Parathyroid adenoma (tissue), 2 donors: ENCODE data around the gene IGF1R.

Experiments used
- H2AFZ ChIP-seq: fragments of 300-600 bp; sonication (generic); one replicate; pipeline ENCODE4 v1.7.0; 2017; ENCODE audit warnings: antibody characterized with exemption, mild to moderate bottlenecking
- H3K27ac ChIP-seq: fragments of 300-600 bp; sonication (generic); one replicate; pipeline ENCODE4 v1.7.0; 2017
- H3K27me3 ChIP-seq: fragments of 300-600 bp; sonication (generic); one replicate; pipeline ENCODE4 v1.7.0; 2017; ENCODE audit warnings: low read length; ENCODE audit not compliant: control insufficient read depth, insufficient read depth
- H3K36me3 ChIP-seq: fragments of 300-600 bp; sonication (generic); one replicate; pipeline ENCODE4 v1.7.0; 2017; ENCODE audit warnings: low read length; ENCODE audit not compliant: control insufficient read depth, insufficient read depth
- H3K4me1 ChIP-seq: fragments of 300-600 bp; sonication (generic); one replicate; pipeline ENCODE4 v1.7.0; 2017; ENCODE audit warnings: control low read depth
- H3K4me2 ChIP-seq: fragments of 300-600 bp; sonication (generic); one replicate; pipeline ENCODE4 v1.7.0; 2017; ENCODE audit warnings: low read length
- H3K4me3 ChIP-seq: fragments of 300-600 bp; sonication (generic); one replicate; pipeline ENCODE4 v1.7.0; 2017; ENCODE audit warnings: low read depth, low read length
- H3K79me2 ChIP-seq: fragments of 300-600 bp; sonication (generic); one replicate; pipeline ENCODE4 v1.7.0; 2017; ENCODE audit warnings: control low read depth
- H3K9ac ChIP-seq: fragments of 300-600 bp; sonication (generic); one replicate; pipeline ENCODE4 v1.7.0; 2017; ENCODE audit warnings: mild to moderate bottlenecking
- H3K9me3 ChIP-seq: fragments of 300-600 bp; sonication (generic); one replicate; pipeline ENCODE4 v1.7.0; 2017; ENCODE audit warnings: low read length; ENCODE audit not compliant: control insufficient read depth
- TF ChIP-seq, protein P1 (sequence below): fragments of 300-600 bp; sonication (generic); IDR thresholded peaks from one replicate; pipeline ENCODE4 v1.7.0; 2017; ENCODE audit warnings: antibody characterized with exemption, mild to moderate bottlenecking
- donor health status: primary hyperparathyroidism.

Gene IGF1R

DNA sequence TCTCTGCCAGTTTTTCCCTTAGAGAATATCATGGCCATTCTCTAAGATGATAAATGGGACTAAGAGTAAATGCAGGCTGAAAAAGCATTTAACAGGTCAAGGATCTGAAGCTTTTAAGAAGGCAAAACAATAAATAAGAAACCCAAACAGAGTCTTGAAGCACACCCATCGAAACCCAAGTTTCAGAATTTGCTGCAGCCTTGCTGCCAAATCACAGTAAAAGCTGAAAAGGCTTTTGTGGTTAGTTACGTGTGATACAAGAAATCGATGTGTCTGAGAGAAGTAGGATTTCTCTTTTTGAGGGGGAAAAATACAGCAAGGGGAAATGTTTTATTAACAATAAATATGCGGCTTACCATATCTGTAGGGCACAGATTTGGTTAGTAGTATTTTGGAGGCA is 92.0 kb downstream of the IGF1R start:
- H3K9ac ChIP-seq, result no peak overlapping the region
- H3K4me3 ChIP-seq, result no peak overlapping the region
- no peaks in the 10 kb centered on the region for H3K4me1 ChIP-seq
- no peaks in the 10 kb centered on the region for H3K36me3 ChIP-seq
- no peak overlapping the region for H3K27ac ChIP-seq
- no peak overlapping the region for H2AFZ ChIP-seq
- TF ChIP-seq, protein P1, sequence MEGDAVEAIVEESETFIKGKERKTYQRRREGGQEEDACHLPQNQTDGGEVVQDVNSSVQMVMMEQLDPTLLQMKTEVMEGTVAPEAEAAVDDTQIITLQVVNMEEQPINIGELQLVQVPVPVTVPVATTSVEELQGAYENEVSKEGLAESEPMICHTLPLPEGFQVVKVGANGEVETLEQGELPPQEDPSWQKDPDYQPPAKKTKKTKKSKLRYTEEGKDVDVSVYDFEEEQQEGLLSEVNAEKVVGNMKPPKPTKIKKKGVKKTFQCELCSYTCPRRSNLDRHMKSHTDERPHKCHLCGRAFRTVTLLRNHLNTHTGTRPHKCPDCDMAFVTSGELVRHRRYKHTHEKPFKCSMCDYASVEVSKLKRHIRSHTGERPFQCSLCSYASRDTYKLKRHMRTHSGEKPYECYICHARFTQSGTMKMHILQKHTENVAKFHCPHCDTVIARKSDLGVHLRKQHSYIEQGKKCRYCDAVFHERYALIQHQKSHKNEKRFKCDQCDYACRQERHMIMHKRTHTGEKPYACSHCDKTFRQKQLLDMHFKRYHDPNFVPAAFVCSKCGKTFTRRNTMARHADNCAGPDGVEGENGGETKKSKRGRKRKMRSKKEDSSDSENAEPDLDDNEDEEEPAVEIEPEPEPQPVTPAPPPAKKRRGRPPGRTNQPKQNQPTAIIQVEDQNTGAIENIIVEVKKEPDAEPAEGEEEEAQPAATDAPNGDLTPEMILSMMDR, result no peak
- H3K79me2 ChIP-seq, result peaks cover 4% of the 10 kb centered on the region
- H3K4me2 ChIP-seq, result no peak overlapping the region
- H3K9me3 ChIP-seq, result no peaks in the 10 kb centered on the region
- H3K27me3 ChIP-seq, result no peaks in the 10 kb centered on the region

DNA sequence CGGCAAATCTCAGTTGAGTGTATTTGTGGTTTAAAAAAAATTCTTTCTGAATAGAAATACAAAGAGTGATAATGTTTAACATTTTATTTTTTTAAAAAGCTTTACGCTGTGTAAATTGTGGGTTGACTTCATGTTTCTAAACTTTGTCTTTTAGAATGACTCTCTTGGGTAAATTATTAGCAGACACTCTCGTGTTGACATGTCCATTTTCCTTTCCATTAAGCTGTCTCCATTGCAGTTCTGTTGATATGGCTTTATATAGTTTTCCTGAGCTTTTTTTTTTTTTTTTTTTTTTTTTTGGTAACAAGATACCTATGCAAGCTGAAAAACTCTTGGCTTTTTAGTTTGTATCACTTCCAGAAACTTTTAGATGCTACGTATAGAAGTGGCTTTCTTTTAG is 92.6 kb downstream of the IGF1R start:
- Histone ChIP-seq H3K27me3 (no peaks in the 10 kb centered on the region), H3K79me2 (peaks cover 4% of the 10 kb centered on the region), H2AFZ (no peak overlapping the region), H3K4me1 (no peaks in the 10 kb centered on the region), H3K4me3 (no peak overlapping the region), H3K9ac (no peak overlapping the region), H3K9me3 (no peaks in the 10 kb centered on the region), H3K36me3 (no peaks in the 10 kb centered on the region), H3K27ac (no peak overlapping the region), H3K4me2 (no peak overlapping the region)
- TF ChIP-seq, protein P1, result no peak

DNA sequence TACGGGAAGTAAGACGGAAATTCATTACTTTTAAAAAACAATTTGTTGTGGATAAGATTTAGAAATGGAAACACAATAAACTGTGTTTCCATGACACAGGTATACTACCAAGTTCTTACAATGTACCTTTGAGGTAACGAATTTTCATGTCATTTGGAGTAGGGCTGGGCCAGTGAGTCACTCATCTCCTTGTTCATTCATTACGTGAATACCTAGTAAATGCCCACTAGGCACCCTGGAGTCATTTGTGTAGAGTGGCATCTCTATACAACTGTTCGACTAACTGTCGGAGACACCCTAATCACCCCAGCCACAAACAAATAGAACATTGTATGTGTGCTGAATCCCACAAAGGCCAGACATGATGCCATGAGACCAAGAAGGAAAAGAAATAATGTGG is 94.8 kb downstream of the IGF1R start:
- no peaks in the 10 kb centered on the region for H3K27me3 ChIP-seq
- no peaks in the 10 kb centered on the region for H3K9me3 ChIP-seq
- no peaks in the 10 kb centered on the region for H3K4me1 ChIP-seq
- H3K4me2 ChIP-seq, result no peak overlapping the region
- H3K9ac ChIP-seq, result no peak overlapping the region
- no peak overlapping the region for H2AFZ ChIP-seq
- H3K79me2 ChIP-seq, result peaks cover 4% of the 10 kb centered on the region
- no peak overlapping the region for H3K4me3 ChIP-seq
- TF ChIP-seq, protein P1, result no peak
- no peaks in the 10 kb centered on the region for H3K36me3 ChIP-seq
- H3K27ac ChIP-seq, result no peak overlapping the region

DNA sequence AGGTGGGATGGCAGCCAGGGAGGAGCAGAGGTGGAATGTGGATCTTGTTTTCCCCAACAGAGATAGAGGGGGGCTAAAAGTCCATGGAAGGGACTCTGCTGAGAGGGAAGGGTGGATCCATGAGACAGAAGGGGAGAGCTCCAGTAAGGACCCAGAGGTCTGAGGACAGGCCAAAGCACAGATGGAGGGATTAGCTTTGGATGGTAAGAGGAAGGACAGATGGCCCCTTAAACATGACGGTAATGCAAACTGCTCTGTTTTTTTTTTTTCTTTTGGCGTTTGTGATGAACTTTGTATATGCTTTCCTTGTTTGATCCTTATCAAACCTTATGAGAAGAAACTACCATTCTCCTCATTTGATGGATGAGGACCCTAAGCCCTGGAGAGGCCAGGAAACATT is 96.2 kb downstream of the IGF1R start:
- Histone ChIP-seq H3K27ac (no peak overlapping the region), H3K9ac (no peak overlapping the region), H3K4me1 (no peaks in the 10 kb centered on the region)

DNA sequence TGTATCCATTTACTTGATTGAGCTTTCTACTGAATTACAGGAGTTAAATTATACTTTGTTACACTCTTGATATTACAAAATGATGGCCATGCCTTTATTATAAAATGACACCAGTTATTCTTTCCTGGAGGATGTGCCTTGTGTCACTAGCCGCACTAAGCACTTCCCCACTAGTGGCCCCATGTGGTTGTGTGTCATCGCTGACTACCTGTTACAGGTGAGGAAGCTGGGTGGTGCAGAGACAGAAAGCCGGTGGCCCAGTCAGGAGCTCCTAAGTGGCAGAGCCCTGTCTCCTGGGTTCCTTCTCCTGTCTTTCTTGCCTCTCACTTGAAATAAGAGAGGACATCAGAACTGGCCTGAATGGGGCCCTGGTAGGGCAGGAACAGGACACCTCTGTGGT is 96.8 kb downstream of the IGF1R start:
- TF ChIP-seq, protein P1, result no peak
- Histone ChIP-seq H3K9ac (no peak overlapping the region), H3K27ac (no peak overlapping the region), H3K79me2 (peaks cover 4% of the 10 kb centered on the region), H3K36me3 (no peaks in the 10 kb centered on the region), H3K27me3 (no peaks in the 10 kb centered on the region), H3K4me1 (no peaks in the 10 kb centered on the region), H3K4me2 (no peak overlapping the region), H3K9me3 (no peaks in the 10 kb centered on the region), H2AFZ (no peak overlapping the region), H3K4me3 (no peak overlapping the region)

More for the DNA sequence above, 96.2 kb downstream of the IGF1R start:
- H3K4me2 ChIP-seq, result no peak overlapping the region
- no peak overlapping the region for H3K4me3 ChIP-seq
- H3K36me3 ChIP-seq, result no peaks in the 10 kb centered on the region
- TF ChIP-seq, protein P1, result no peak
- H3K79me2 ChIP-seq, result peaks cover 4% of the 10 kb centered on the region
- H3K27me3 ChIP-seq, result no peaks in the 10 kb centered on the region
- H3K9me3 ChIP-seq, result no peaks in the 10 kb centered on the region
- no peak overlapping the region for H2AFZ ChIP-seq
